HTR-8/SVneo (cell line): Measurements from ENCODE around the gene DCAF6.
"Not testable (repeated sequence)": the region's sequence is repeated elsewhere in the genome, so short reads cannot be mapped to it uniquely, and the experiment has no call there.

Experiments used
- DNase-seq: peaks from one replicate; pipeline ENCODE4 v3.0.0; 2011; ENCODE audit warnings: low spot score, mixed read lengths; ENCODE audit not compliant: insufficient read length
- FAIRE-seq: peaks from 2 replicates; lab custom pipeline; 2011; peaks lifted over from hg19 to GRCh38; lab: Jason Lieb, UNC

DCAF6 gene, protein sequence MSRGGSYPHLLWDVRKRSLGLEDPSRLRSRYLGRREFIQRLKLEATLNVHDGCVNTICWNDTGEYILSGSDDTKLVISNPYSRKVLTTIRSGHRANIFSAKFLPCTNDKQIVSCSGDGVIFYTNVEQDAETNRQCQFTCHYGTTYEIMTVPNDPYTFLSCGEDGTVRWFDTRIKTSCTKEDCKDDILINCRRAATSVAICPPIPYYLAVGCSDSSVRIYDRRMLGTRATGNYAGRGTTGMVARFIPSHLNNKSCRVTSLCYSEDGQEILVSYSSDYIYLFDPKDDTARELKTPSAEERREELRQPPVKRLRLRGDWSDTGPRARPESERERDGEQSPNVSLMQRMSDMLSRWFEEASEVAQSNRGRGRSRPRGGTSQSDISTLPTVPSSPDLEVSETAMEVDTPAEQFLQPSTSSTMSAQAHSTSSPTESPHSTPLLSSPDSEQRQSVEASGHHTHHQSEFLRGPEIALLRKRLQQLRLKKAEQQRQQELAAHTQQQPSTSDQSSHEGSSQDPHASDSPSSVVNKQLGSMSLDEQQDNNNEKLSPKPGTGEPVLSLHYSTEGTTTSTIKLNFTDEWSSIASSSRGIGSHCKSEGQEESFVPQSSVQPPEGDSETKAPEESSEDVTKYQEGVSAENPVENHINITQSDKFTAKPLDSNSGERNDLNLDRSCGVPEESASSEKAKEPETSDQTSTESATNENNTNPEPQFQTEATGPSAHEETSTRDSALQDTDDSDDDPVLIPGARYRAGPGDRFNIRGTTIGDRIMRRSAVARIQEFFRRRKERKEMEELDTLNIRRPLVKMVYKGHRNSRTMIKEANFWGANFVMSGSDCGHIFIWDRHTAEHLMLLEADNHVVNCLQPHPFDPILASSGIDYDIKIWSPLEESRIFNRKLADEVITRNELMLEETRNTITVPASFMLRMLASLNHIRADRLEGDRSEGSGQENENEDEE

GRCh38 chr1:167936068-167936929 is at the start of gene DCAF6:
TSS of gene DCAF6 (plus strand) at chr1:167936683. CDS start at chr1:167936912, 229 bp downstream.
- peak; percentile 97 for FAIRE-seq
- peak; percentile 98 for DNase-seq

GRCh38 chr1:167887187-167887586 is 49.3 kb upstream of the DCAF6 start:
- FAIRE-seq: not testable (repeated sequence)

GRCh38 chr1:167890400-167890799 is 46.1 kb upstream of the DCAF6 start:
- DNase-seq: no peak
- FAIRE-seq: no peak

More at GRCh38 chr1:167887187-167887586, 49.3 kb upstream of the DCAF6 start:
- DNase-seq: not testable (repeated sequence)

DNA sequence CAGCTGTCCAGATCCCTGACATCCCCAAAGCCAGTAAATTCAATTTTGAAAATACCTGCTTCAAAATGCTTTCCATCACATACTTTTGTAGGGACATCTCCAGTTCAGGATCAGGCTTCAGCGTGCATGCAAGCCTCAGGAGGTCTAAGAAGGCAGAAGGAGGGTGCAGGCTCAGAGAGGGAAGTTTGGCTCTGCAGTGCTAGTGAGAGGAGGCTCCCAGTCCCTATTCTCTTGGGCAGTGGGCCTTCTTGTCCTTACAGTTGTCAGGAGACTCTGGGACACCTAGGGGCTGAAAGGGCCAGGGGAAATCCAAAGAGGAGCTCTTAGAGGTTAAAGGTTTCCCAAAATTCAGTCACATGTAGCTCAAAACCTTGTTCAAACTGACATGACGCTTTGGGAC is 42.7 kb upstream of the DCAF6 start:
- no peak for DNase-seq
- no peak for FAIRE-seq

DNA sequence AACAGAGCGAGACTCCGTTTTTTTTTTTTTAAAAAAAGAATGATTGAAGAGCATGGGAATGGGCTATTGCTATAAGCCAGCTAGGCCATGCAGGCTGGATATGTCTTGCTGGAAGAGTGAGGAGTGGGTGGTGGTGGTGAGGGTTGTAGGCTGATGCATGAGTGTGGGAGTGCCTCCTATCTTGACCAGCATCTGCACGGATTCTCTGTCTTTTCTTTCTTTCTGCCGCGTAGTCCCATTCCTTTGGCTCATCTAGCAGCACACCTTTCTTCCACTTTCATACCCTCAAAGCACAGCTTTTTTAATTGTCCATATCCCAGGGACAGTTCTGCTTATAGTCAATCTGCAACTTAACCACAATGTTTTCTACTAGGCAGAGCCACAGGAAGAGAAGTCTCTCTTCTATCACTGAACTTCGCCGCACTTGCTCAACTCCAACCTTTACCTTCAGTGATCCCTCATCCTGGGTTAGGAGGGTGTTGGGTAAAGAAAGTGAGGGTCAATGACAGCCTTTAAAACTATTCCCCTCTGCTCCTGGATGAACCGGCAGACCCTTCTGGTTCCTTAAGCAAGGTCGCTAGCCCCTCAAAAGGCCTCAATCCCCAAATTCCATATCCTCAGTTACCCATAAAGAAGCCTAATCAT is 37.8 kb upstream of the DCAF6 start:
- DNase-seq: no peak
- FAIRE-seq: no peak

DNA sequence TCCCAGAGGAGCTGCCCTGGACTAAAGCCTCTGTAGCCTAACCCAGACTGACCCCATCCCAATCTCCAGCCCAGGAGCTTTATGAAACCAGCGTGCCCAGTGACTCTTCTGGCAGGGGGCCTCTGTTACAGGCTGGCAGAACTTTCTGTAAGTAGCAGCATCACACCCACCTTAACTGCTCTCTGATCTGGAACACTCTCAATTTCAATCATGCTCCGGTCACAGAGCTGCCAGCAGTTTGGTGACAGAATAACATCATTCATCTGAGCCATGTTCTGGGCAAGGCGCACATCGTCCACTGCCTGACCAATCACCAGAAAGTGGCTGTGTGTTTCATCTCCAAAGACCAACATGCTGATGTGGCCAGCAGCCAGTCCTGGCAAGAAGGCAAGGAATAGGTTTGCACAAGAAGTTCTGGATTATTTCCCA is 37.2 kb upstream of the DCAF6 start:
- peak; percentile 70 for FAIRE-seq
- DNase-seq: no peak

DNA sequence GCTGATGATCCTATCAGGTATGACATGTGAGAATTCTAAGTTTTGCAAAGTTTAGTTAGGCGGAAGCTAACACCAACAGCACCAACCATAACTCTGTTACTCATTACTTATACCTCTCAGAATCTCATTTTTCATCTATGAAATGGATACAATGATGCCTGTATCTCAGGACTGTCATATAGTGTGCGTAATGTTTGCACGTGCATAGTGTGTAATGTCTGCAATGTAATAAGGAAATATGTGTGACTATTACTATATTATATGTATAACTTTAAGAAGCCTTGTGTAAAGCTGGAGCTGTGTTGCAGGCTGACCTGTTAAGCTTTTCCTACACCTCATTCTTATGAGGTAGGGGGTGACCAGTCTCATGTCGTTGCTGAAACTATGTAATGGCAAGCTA is 35.6 kb upstream of the DCAF6 start:
- no peak for FAIRE-seq
- no peak for DNase-seq

DNA sequence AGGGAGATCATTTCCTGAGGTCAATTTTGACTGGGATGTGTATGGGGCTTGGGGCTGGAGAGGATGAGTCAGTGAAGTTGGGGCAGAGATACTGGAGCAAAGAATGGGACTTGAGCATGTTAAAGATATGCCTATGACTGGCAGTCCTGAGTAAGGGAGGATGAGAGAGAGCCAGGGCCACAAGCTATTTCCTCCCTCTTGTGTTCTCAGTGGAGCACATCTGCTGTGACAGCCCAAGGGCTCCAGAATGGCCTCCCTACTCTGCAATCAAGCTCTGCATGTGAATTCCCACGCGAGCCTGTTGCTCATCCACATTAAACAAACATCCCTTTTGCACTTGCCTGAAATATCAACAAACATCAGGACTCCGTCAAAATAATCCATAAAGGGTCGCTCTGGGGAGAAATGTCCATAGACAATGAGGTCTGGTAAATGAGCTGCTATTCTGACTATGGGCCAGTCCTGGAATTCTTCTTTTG is 31.8 kb upstream of the DCAF6 start:
- peak; percentile 71 for FAIRE-seq
- peak; percentile 48 for DNase-seq

DNA sequence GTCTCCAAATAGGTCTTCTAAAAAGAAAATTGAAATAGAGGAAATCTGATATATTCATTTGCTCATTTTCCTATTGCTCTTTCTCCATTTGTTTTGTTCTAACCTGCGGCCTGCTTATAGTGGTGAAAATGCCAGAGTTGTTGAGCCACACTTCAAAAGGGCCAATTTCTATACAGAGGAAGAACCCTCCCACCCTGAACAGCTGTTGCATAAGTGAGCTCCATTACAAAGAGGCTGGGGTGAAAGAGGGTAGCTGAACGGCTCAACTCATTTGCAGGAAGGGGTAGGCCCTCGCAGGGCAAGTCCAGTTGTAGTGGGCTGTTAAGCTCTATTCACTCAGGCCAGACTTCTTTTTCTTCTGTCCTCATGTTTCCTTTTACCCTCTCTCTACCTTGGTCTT is 31.3 kb upstream of the DCAF6 start:
- FAIRE-seq (no peak), DNase-seq (no peak)

DNA sequence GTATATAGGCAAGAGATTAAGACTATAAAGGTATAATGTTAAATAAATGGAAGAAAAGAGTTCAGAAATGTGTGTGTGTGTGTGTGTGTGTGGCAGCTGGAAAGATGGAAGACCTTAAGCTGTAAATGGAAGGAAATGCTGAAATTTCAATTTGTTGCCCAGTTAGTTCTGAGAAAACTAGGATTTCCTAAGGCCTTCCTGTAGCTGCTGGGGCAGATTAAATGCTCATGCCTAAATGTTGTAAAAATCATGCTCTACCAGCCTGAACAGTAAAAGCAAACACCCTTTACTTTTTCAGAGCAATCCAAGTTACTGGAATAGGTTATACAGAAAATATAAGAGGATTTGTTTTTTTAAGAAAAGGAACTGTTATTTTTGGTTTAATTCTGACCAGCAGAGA is 30.8 kb upstream of the DCAF6 start:
- DNase-seq (no peak), FAIRE-seq (no peak)

DNA sequence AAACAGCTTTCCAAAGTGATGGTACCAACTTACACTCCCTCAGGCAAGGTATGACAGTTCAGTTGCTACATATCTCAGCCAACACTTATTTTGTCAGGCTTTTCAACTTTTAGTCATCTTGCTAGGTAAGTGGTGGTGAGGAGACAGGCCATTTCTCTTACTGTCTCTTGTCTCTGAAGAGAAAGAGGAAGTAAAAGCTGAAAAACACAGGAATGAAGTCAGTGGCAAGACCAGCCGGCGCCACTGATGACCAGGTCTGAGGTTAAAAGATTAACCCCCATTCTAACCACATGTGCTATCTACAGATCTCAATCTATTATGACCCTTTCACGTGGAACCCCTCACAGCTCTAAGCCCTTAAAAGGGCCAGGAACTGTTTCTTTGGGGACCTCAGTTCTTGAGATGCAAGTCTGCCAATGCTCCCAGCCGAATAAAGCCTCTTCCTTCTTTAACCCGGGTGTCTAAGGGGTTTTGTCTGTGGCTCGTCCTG is 26.7 kb upstream of the DCAF6 start:
- no peak for DNase-seq
- no peak for FAIRE-seq

GRCh38 chr1:167910530-167910929 is 26.0 kb upstream of the DCAF6 start:
- FAIRE-seq (no peak), DNase-seq (no peak)

- DNase-seq: no peak
- FAIRE-seq: no peak
These were observed 25.1 kb upstream of the DCAF6 start for GRCh38 chr1:167911413-167911812.

DNA sequence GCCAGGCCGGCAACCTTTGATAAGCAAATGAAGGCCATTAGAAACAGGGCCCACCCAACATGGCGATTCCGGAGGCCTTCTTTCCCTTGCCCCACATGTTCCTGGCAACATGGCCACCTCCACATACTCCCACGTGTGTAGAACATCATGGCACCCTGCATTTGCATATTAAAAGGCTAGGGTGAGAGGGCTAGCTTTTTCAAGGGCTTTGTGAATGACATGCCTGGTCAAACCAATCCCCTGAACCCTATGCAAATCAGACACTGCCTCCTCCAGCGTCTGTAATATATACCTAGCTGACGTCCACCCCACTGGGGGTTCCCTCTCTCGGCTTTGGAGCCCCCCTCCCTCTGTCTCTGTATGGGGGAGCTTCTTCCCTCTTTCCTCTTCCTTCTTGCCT is 24.2 kb upstream of the DCAF6 start:
- FAIRE-seq: no peak
- DNase-seq: no peak

DNA sequence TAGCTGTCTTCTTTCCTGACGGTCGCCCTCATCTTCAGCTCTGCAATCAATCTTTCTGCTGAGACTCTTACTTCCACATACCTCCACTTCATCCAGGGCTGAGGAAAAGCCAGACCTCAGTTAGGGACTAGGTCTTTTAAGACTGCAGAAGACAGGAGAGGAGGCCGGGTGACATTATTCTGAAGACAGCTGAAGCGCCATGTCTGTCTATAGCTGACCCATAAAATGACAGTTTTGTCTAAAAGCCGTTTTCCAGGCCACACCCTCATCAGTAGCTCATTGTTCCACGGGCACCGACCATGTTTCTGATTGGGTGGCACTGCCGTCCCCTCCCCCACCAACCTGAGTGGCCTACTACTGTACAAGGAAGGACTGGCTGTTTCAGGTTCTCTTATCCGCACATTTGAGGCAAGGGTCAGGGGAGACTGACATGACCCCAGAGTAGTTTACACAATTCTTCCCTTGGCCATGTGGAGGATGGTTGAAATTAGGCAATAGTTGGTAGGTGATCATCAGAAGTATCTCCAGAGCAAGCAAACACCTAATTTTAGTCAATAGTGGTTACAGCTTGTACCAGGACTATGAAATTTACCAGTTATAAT is 22.5 kb upstream of the DCAF6 start, which contains the start of gene ADCY10:
TSS of gene ADCY10 (minus strand) at position 240 of the 602 bp plus-strand sequence. CDS start 8,994 bp downstream, outside the sequence.
- DNase-seq (no peak), FAIRE-seq (no peak)

GRCh38 chr1:167915569-167915968 is 20.9 kb upstream of the DCAF6 start:
- DNase-seq: no peak
- FAIRE-seq: no peak

GRCh38 chr1:167916766-167917511 is 19.5 kb upstream of the DCAF6 start:
- no peak for DNase-seq
- no peak for FAIRE-seq

DNA sequence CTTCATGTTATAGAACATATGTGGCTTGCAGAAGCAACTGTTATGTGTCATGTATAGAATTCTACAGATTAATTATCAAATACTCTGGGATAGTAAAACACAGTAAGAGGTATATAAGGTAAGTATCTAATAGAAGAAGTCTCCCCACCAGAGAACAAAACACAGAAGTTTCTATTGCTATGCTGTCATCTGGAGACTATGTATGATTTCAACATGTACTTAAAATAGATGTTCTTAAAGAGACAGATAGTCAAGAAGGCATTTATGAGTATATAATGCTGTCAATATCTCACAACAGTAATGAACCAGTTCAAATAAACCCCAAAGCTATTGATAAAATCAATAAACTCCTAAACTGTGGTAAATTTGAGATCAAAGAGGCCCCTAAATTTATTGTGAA is 14.5 kb upstream of the DCAF6 start:
- DNase-seq (no peak), FAIRE-seq (no peak)
